ENCODE measurements around the gene PNPT1. TPM values are rescaled to one million over a fixed set of nuclear protein-coding genes. Genes with fewer than 3 reads are reported as not detected.

PNPT1 gene
- total and polyA plus RNA-seq, 3 experiments from 2014 or later: 24.3 to 74.9 (median 60.2) TPM

GRCh38 chr2:55617175-55618024 lies 76.2 kb downstream of the PNPT1 start, which contains the start of gene PPP4R3B:
Gene PPP4R3B, minus strand, starts transcription at chr2:55617622. Its CDS starts 337 bp downstream, at chr2:55617285.
- H3K4me1 ChIP-seq (ENCODE audit: insufficient read depth, low read length): peaks cover 64% of the 10 kb centered on the region
- no peaks in the 10 kb centered on the region for H3K9me3 ChIP-seq (ENCODE audit: low read length)
- H3K36me3 Mint-ChIP-seq: peaks cover 4 to 41% (median 9%) of the 10 kb centered on the region in 3 donors
- H3K27ac ChIP-seq (ENCODE audit: low read depth, low read length): peak within 1 kb of the TSS; percentile 99
- H3K27ac Mint-ChIP-seq: no peak within 1 kb of the TSS
- ChIA-PET POLR2A (interaction anchor here (0.5 to 2.6 kb wide), 9 partner anchors 13 to 1624 kb away, joined by 3 to 41 read pairs (median 4); partner anchors contain the start of genes ACYP2, CFAP36, CLHC1 and RPS27A), CTCF (interaction anchor here (0.7 to 1.8 kb wide), 5 partner anchors 13 to 394 kb away, joined by 3 to 10 read pairs (median 3); partner anchors contain the start of gene CFAP36)
- H3K27me3 Mint-ChIP-seq: no peaks in the 10 kb centered on the region
- DNase-seq: peak; percentile 97 to 100 (median 100)
- H3K4me3 ChIP-seq (ENCODE audit: low read length): peak within 1 kb of the TSS; percentile 97
- H3K9me3 Mint-ChIP-seq: no peaks in the 10 kb centered on the region
- no peaks in the 10 kb centered on the region for H3K27me3 ChIP-seq (ENCODE audit: insufficient read depth, low read length, poor library complexity, severe bottlenecking)
- no peak within 1 kb of the TSS for H3K4me3 Mint-ChIP-seq
- H3K4me1 Mint-ChIP-seq: peaks cover 32 to 42% (median 36%) of the 10 kb centered on the region in 3 donors
- H3K36me3 ChIP-seq (ENCODE audit: insufficient read depth, low read length): no peaks in the 10 kb centered on the region

GRCh38 chr2:55616551-55617174 lies 77.0 kb downstream of the PNPT1 start:
- no peaks in the 10 kb centered on the region for H3K27me3 Mint-ChIP-seq
- peaks cover 57% of the 10 kb centered on the region for H3K4me1 ChIP-seq (ENCODE audit: insufficient read depth, low read length)
- DNase-seq: peak; percentile 19 to 70 (median 53)
- no peaks in the 10 kb centered on the region for H3K27me3 ChIP-seq (ENCODE audit: insufficient read depth, low read length, poor library complexity, severe bottlenecking)
- H3K36me3 ChIP-seq (ENCODE audit: insufficient read depth, low read length): peaks cover 4% of the 10 kb centered on the region
- H3K9me3 Mint-ChIP-seq: no peaks in the 10 kb centered on the region
- peak overlapping the region; percentile 97 for H3K4me3 ChIP-seq (ENCODE audit: low read length)
- CTCF ChIA-PET: interaction anchor here (0.7 kb wide), 1 partner anchor 12 kb away, joined by 3 read pairs; no protein-coding TSS in a partner anchor
- H3K4me1 Mint-ChIP-seq: peaks cover 25 to 39% (median 38%) of the 10 kb centered on the region in 3 donors
- peak overlapping the region; percentile 99 for H3K27ac ChIP-seq (ENCODE audit: low read depth, low read length)
- POLR2A ChIA-PET: interaction anchor here (0.6 to 2.6 kb wide), 5 partner anchors 67 to 394 kb away, joined by 3 to 41 read pairs (median 5); partner anchors contain the start of genes CFAP36, CLHC1 and RPS27A
- peaks cover 4 to 46% (median 7%) of the 10 kb centered on the region in 3 donors for H3K36me3 Mint-ChIP-seq
- no peak overlapping the region for H3K4me3 Mint-ChIP-seq
- no peak overlapping the region for H3K27ac Mint-ChIP-seq
- H3K9me3 ChIP-seq (ENCODE audit: low read length): no peaks in the 10 kb centered on the region

GRCh38 chr2:55611997-55612396 lies 81.6 kb downstream of the PNPT1 start:
- Histone ChIP-seq H3K9me3 (ENCODE audit: low read length) (no peaks in the 10 kb centered on the region), H3K4me3 (ENCODE audit: low read length) (no peak overlapping the region), H3K4me1 (ENCODE audit: insufficient read depth, low read length) (peaks cover 63% of the 10 kb centered on the region), H3K36me3 (ENCODE audit: insufficient read depth, low read length) (peaks cover 15% of the 10 kb centered on the region), H3K27ac (ENCODE audit: low read depth, low read length) (no peak overlapping the region), H3K27me3 (ENCODE audit: insufficient read depth, low read length, poor library complexity, severe bottlenecking) (no peaks in the 10 kb centered on the region)
- Mint-ChIP-seq H3K27me3 (no peaks in the 10 kb centered on the region), H3K4me1 (peaks cover 62 to 83% (median 82%) of the 10 kb centered on the region in 3 donors), H3K4me3 (peak overlapping the region in 1 of 7 donors; percentile 36), H3K36me3 (peaks cover 4 to 60% (median 5%) of the 10 kb centered on the region in 3 donors), H3K27ac (peak overlapping the region in 2 of 8 donors; percentile 47 to 49), H3K9me3 (no peaks in the 10 kb centered on the region)
- no peak for DNase-seq
- CTCF ChIA-PET: no interaction called here
- POLR2A ChIA-PET: no interaction called here

GRCh38 chr2:55610954-55611743 lies 82.5 kb downstream of the PNPT1 start:
- H3K36me3 ChIP-seq (ENCODE audit: insufficient read depth, low read length): peaks cover 15% of the 10 kb centered on the region
- no peak overlapping the region for H3K27ac ChIP-seq (ENCODE audit: low read depth, low read length)
- Mint-ChIP-seq H3K27ac (peak overlapping the region; percentile 49 to 89 (median 60)), H3K36me3 (peaks cover 4 to 64% (median 5%) of the 10 kb centered on the region in 3 donors), H3K27me3 (no peaks in the 10 kb centered on the region), H3K4me3 (peak overlapping the region in 2 of 7 donors; percentile 9 to 36), H3K9me3 (no peaks in the 10 kb centered on the region), H3K4me1 (peaks cover 63 to 85% (median 83%) of the 10 kb centered on the region in 3 donors)
- H3K4me3 ChIP-seq (ENCODE audit: low read length): no peak overlapping the region
- POLR2A ChIA-PET: no interaction called here
- H3K9me3 ChIP-seq (ENCODE audit: low read length): no peaks in the 10 kb centered on the region
- no peak for DNase-seq
- CTCF ChIA-PET: no interaction called here
- no peaks in the 10 kb centered on the region for H3K27me3 ChIP-seq (ENCODE audit: insufficient read depth, low read length, poor library complexity, severe bottlenecking)
- peaks cover 65% of the 10 kb centered on the region for H3K4me1 ChIP-seq (ENCODE audit: insufficient read depth, low read length)

- Mint-ChIP-seq H3K9me3 (no peaks in the 10 kb centered on the region), H3K27ac (peak overlapping the region in 6 of 8 donors; percentile 29 to 89 (median 54)), H3K4me1 (peaks cover 59 to 83% (median 80%) of the 10 kb centered on the region in 3 donors), H3K4me3 (no peak overlapping the region), H3K36me3 (peaks cover 4 to 59% (median 5%) of the 10 kb centered on the region in 3 donors), H3K27me3 (no peaks in the 10 kb centered on the region)
- no peak for DNase-seq
- POLR2A ChIA-PET: interaction anchor here (0.9 kb wide), 1 partner anchor 90 kb away, joined by 5 read pairs; the partner anchor contains the start of gene CFAP36
- Histone ChIP-seq H3K36me3 (ENCODE audit: insufficient read depth, low read length) (peaks cover 15% of the 10 kb centered on the region), H3K27ac (ENCODE audit: low read depth, low read length) (no peak overlapping the region), H3K9me3 (ENCODE audit: low read length) (no peaks in the 10 kb centered on the region), H3K4me3 (ENCODE audit: low read length) (no peak overlapping the region), H3K27me3 (ENCODE audit: insufficient read depth, low read length, poor library complexity, severe bottlenecking) (no peaks in the 10 kb centered on the region), H3K4me1 (ENCODE audit: insufficient read depth, low read length) (peaks cover 59% of the 10 kb centered on the region)
- CTCF ChIA-PET: no interaction called here
These were observed 83.6 kb downstream of the PNPT1 start for GRCh38 chr2:55609938-55610578.

- Mint-ChIP-seq H3K27ac (peak overlapping the region in 5 of 8 donors; percentile 13 to 36 (median 15)), H3K4me3 (no peak overlapping the region)
These were observed 84.3 kb downstream of the PNPT1 start for GRCh38 chr2:55609193-55609794.

GRCh38 chr2:55607717-55608116 lies 85.9 kb downstream of the PNPT1 start:
- H3K4me1 Mint-ChIP-seq: peaks cover 59 to 82% (median 80%) of the 10 kb centered on the region in 3 donors

More at GRCh38 chr2:55609193-55609794, 84.3 kb downstream of the PNPT1 start:
- H3K27me3 Mint-ChIP-seq: no peaks in the 10 kb centered on the region
- CTCF ChIA-PET: no interaction called here
- H3K4me3 ChIP-seq (ENCODE audit: low read length): no peak overlapping the region
- no peak for DNase-seq
- peaks cover 63 to 84% (median 81%) of the 10 kb centered on the region in 3 donors for H3K4me1 Mint-ChIP-seq
- H3K36me3 Mint-ChIP-seq: peaks cover 3 to 53% (median 4%) of the 10 kb centered on the region in 3 donors
- H3K9me3 ChIP-seq (ENCODE audit: low read length): no peaks in the 10 kb centered on the region
- H3K36me3 ChIP-seq (ENCODE audit: insufficient read depth, low read length): peaks cover 15% of the 10 kb centered on the region
- POLR2A ChIA-PET: no interaction called here
- peaks cover 58% of the 10 kb centered on the region for H3K4me1 ChIP-seq (ENCODE audit: insufficient read depth, low read length)
- H3K9me3 Mint-ChIP-seq: no peaks in the 10 kb centered on the region
- no peaks in the 10 kb centered on the region for H3K27me3 ChIP-seq (ENCODE audit: insufficient read depth, low read length, poor library complexity, severe bottlenecking)
- H3K27ac ChIP-seq (ENCODE audit: low read depth, low read length): no peak overlapping the region

More at GRCh38 chr2:55607717-55608116, 85.9 kb downstream of the PNPT1 start:
- DNase-seq: no peak
- no peak overlapping the region for H3K4me3 ChIP-seq (ENCODE audit: low read length)
- no peaks in the 10 kb centered on the region for H3K27me3 ChIP-seq (ENCODE audit: insufficient read depth, low read length, poor library complexity, severe bottlenecking)
- no peaks in the 10 kb centered on the region for H3K9me3 Mint-ChIP-seq
- H3K27ac Mint-ChIP-seq: peak overlapping the region in 3 of 8 donors; percentile 11 to 75 (median 55)
- H3K36me3 Mint-ChIP-seq: peaks cover 0 to 49% (median 3%) of the 10 kb centered on the region in 3 donors
- no peaks in the 10 kb centered on the region for H3K9me3 ChIP-seq (ENCODE audit: low read length)
- H3K4me3 Mint-ChIP-seq: peak overlapping the region in 1 of 7 donors; percentile 36
- H3K4me1 ChIP-seq (ENCODE audit: insufficient read depth, low read length): peaks cover 58% of the 10 kb centered on the region
- H3K27ac ChIP-seq (ENCODE audit: low read depth, low read length): no peak overlapping the region
- ChIA-PET POLR2A (no interaction called here), CTCF (no interaction called here)
- H3K36me3 ChIP-seq (ENCODE audit: insufficient read depth, low read length): peaks cover 20% of the 10 kb centered on the region
- H3K27me3 Mint-ChIP-seq: no peaks in the 10 kb centered on the region

Data from CD8-positive, alpha-beta memory T cell (primary cell).